OCI-LY1 (cell line): ENCODE measurements around the gene GLIPR2.

Source experiments
- H2AFZ ChIP-seq: fragments of 200-600 bp; sonication (generic), shearing (Covaris generic); 2 replicates; pipeline ENCODE4 v1.6.0; 2014; ENCODE audit warnings: antibody characterized with exemption, mild to moderate bottlenecking, low read length
- H3F3A ChIP-seq: fragments of 200-600 bp; sonication (generic), shearing (Covaris generic); 2 replicates; pipeline ENCODE4 v1.6.0; 2014; ENCODE audit warnings: mild to moderate bottlenecking, antibody characterized with exemption, low read length, moderate library complexity; ENCODE audit not compliant: insufficient read depth
- H3K27ac ChIP-seq: fragments of 200-600 bp; sonication (generic); 2 replicates; pipeline ENCODE4 v1.5.1; 2014; ENCODE audit warnings: low read length, mixed run types, mild to moderate bottlenecking, low read depth; ENCODE audit not compliant: poor library complexity, severe bottlenecking
- H3K27me3 ChIP-seq: fragments of 200-600 bp; sonication (generic); 2 replicates; pipeline ENCODE4 v1.6.0; 2014; ENCODE audit warnings: antibody characterized with exemption, mild to moderate bottlenecking, low read length, moderate library complexity; ENCODE audit not compliant: insufficient read depth
- H3K36me3 ChIP-seq: fragments of 200-600 bp; sonication (generic); 2 replicates; pipeline ENCODE4 v1.6.1; 2014; ENCODE audit warnings: mild to moderate bottlenecking, antibody characterized with exemption, low read length, moderate library complexity, mixed read lengths; ENCODE audit not compliant: insufficient read depth
- H3K4me1 ChIP-seq: fragments of 200-600 bp; sonication (generic); 2 replicates; pipeline ENCODE4 v1.5.1; 2014; ENCODE audit warnings: mild to moderate bottlenecking, low read length, moderate library complexity; ENCODE audit not compliant: insufficient read depth, severe bottlenecking
- H3K4me2 ChIP-seq: fragments of 200-600 bp; sonication (generic), shearing (Covaris generic); 2 replicates; pipeline ENCODE4 v1.6.1; 2014; ENCODE audit warnings: low read length
- H3K4me3 ChIP-seq: fragments of 200-600 bp; sonication (generic); 2 replicates; pipeline ENCODE4 v1.5.1; 2014; ENCODE audit warnings: low read length, low read depth, mild to moderate bottlenecking, mixed read lengths; ENCODE audit not compliant: poor library complexity, severe bottlenecking
- H3K79me2 ChIP-seq: fragments of 200-600 bp; shearing (Covaris generic); 2 replicates; pipeline ENCODE4 v1.6.1; 2016; ENCODE audit warnings: mixed run types, low read length, mixed read lengths; ENCODE audit not compliant: insufficient read depth
- H3K9ac ChIP-seq: fragments of 200-600 bp; sonication (generic), shearing (Covaris generic); 2 replicates; pipeline ENCODE4 v1.6.1; 2014; ENCODE audit warnings: mild to moderate bottlenecking, low read length, mixed read lengths
- H3K9me2 ChIP-seq: fragments of 200-600 bp; sonication (generic), shearing (Covaris generic); 2 replicates; pipeline ENCODE4 v1.6.1; 2014; ENCODE audit warnings: low read depth, mild to moderate bottlenecking, low read length, mixed read lengths
- H3K9me3 ChIP-seq: fragments of 200-600 bp; shearing (Covaris generic); 2 replicates; pipeline ENCODE4 v1.6.1; 2014; ENCODE audit warnings: low read length, mixed read lengths
- H4K20me1 ChIP-seq: fragments of 200-600 bp; sonication (generic), shearing (Covaris generic); 2 replicates; pipeline ENCODE4 v1.6.0; 2016; ENCODE audit warnings: mild to moderate bottlenecking, low read length; ENCODE audit not compliant: insufficient read depth
- EZH2 ChIP-seq: fragments of 200-600 bp; sonication (generic), shearing (Covaris generic); IDR thresholded peaks from 2 replicates; pipeline ENCODE4 v1.8.0; 2017; ENCODE audit warnings: borderline replicate concordance, mixed run types, mild to moderate bottlenecking, antibody characterized with exemption, low read length, moderate library complexity, mixed read lengths
- TF ChIP-seq, protein P1 (sequence below): fragments of 200-600 bp; sonication (generic), shearing (Covaris generic); IDR thresholded peaks from 2 replicates; pipeline ENCODE4 v1.5.1; 2017; ENCODE audit warnings: mild to moderate bottlenecking, antibody characterized with exemption, low read length, moderate library complexity, mixed read lengths

Gene GLIPR2

DNA sequence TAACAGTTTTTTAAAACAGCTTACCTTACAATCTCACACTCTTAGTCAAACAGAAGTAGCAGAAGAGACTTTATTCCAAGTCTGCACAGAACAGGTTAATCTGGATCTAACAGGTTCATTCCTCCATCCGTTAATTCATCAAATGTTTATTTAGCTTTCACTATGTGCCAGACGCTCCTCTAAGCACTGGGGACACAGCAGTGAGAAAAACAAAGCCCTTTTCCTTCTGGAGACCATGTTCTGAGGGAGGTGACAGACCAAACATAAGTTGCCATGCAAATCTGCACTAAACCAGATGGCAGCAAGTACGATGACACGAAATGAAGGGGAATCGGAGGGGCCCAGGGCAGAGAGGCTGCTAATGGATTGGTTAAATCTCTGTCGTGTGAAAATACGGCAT lies 17.1 kb upstream of the GLIPR2 start:
- 0 out of 2 replicates have a peak, but pooled peaks cover 5% of the 10 kb centered on the region for H3F3A ChIP-seq
- H3K9ac ChIP-seq = no peak overlapping the region
- H3K9me3 ChIP-seq = no peaks in the 10 kb centered on the region

DNA sequence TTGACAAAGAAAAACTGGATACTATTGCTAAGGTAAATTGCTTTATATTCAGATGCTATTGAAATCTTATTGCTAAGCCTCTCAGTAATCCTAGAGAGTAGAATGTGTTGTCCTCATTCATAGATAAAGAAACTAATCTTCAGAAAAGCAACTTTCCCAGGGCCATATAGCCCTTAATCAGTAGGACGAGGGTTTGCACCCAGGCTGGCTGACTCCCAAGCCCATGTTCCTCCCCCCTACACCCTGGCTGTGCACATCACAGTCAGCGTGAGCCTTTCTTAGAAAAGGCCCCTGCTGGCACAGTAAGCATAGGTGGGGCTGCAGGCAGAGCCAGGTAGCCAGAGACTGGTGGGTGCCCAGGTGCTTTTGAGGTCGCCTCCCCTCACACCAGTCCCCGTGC lies 15.8 kb upstream of the GLIPR2 start:
- Histone ChIP-seq H4K20me1 (no peaks in the 10 kb centered on the region), H3K4me2 (no peak overlapping the region), H3K9me3 (no peaks in the 10 kb centered on the region), H3F3A (no peaks in the 10 kb centered on the region), H3K9me2 (no peaks in the 10 kb centered on the region), H3K27me3 (0 out of 2 replicates have a peak, but pooled peaks cover 3% of the 10 kb centered on the region), H3K27ac (no peak overlapping the region), H3K4me1 (no peaks in the 10 kb centered on the region), H3K9ac (no peak overlapping the region), H3K4me3 (no peak overlapping the region), H2AFZ (no peak overlapping the region), H3K79me2 (no peaks in the 10 kb centered on the region), H3K36me3 (no peaks in the 10 kb centered on the region)
- TF ChIP-seq, protein P1, sequence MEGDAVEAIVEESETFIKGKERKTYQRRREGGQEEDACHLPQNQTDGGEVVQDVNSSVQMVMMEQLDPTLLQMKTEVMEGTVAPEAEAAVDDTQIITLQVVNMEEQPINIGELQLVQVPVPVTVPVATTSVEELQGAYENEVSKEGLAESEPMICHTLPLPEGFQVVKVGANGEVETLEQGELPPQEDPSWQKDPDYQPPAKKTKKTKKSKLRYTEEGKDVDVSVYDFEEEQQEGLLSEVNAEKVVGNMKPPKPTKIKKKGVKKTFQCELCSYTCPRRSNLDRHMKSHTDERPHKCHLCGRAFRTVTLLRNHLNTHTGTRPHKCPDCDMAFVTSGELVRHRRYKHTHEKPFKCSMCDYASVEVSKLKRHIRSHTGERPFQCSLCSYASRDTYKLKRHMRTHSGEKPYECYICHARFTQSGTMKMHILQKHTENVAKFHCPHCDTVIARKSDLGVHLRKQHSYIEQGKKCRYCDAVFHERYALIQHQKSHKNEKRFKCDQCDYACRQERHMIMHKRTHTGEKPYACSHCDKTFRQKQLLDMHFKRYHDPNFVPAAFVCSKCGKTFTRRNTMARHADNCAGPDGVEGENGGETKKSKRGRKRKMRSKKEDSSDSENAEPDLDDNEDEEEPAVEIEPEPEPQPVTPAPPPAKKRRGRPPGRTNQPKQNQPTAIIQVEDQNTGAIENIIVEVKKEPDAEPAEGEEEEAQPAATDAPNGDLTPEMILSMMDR = no peak
- TF ChIP-seq EZH2 = no peak

More for the DNA sequence above, 17.1 kb upstream of the GLIPR2 start:
- no peaks in the 10 kb centered on the region for H3K36me3 ChIP-seq
- H3K4me3 ChIP-seq = no peak overlapping the region
- H3K27ac ChIP-seq = no peak overlapping the region
- H3K4me2 ChIP-seq = no peak overlapping the region
- no peak for TF ChIP-seq EZH2
- TF ChIP-seq, protein P1 = no peak
- H3K9me2 ChIP-seq = no peaks in the 10 kb centered on the region
- 0 out of 2 replicates have a peak, but pooled peaks cover 3% of the 10 kb centered on the region for H3K27me3 ChIP-seq
- H3K79me2 ChIP-seq = no peaks in the 10 kb centered on the region
- H2AFZ ChIP-seq = no peak overlapping the region
- H4K20me1 ChIP-seq = no peaks in the 10 kb centered on the region
- no peaks in the 10 kb centered on the region for H3K4me1 ChIP-seq

GRCh38 chr9:36121971-36122370 lies 14.6 kb upstream of the GLIPR2 start:
- H3K9ac ChIP-seq = no peak overlapping the region
- H4K20me1 ChIP-seq = no peaks in the 10 kb centered on the region
- no peaks in the 10 kb centered on the region for H3F3A ChIP-seq
- H3K9me3 ChIP-seq = no peaks in the 10 kb centered on the region
- H3K27me3 ChIP-seq = no peaks in the 10 kb centered on the region
- H3K9me2 ChIP-seq = no peaks in the 10 kb centered on the region
- TF ChIP-seq, protein P1 = no peak
- no peak for TF ChIP-seq EZH2
- no peak overlapping the region for H3K4me2 ChIP-seq
- H3K4me3 ChIP-seq = no peak overlapping the region
- H3K79me2 ChIP-seq = no peaks in the 10 kb centered on the region
- no peak overlapping the region for H2AFZ ChIP-seq
- H3K27ac ChIP-seq = no peak overlapping the region
- no peaks in the 10 kb centered on the region for H3K4me1 ChIP-seq
- H3K36me3 ChIP-seq = no peaks in the 10 kb centered on the region
